CD4-positive, alpha-beta T cell (primary cell): ENCODE data around the gene CSNK1A1L. TPM values are rescaled to one million over a fixed set of nuclear protein-coding genes. Genes with fewer than 3 reads are reported as not detected.

ENCODE experiments used
- ATAC-seq: fragments of 200-7000 bp; cut with Tn5 transposase; one replicate; pipeline ENCODE4 v1.10.0; 2022; ENCODE audit warnings: mild to moderate bottlenecking; ENCODE audit not compliant: poor library complexity
- CTCF ChIA-PET: fragments of 350-600 bp; sonication (Branson Sonifier 250); formaldehyde crosslinking; loops from one replicate; lab custom pipeline; 2021; ENCODE audit warnings: antibody characterized with exemption, inconsistent platforms; lab: Charles Lee
- POLR2A ChIA-PET: fragments of 350-600 bp; sonication (Branson Sonifier 250); formaldehyde crosslinking; loops from one replicate; lab custom pipeline; 2021; ENCODE audit warnings: antibody characterized with exemption, inconsistent platforms; lab: Charles Lee
- DNase-seq, 14 experiments: peaks; one replicate each; pipeline ENCODE4 v3.0.0-alpha.2; 2013 to 2020; ENCODE audit warnings: mixed read lengths in 2 of 14
- H3K27ac ChIP-seq, 2 donors: one replicate each; pipeline versions ENCODE4 v1.5.1 to v1.7.0; 2013; ENCODE audit warnings: low read length in 2 of 2, low read depth in 1 of 2, mild to moderate bottlenecking in 1 of 2
- H3K27me3 ChIP-seq, 2 experiments: 1 replicate in 1 of 2; 2 replicates in 1 of 2; pipeline versions ENCODE4 v1.6.1 to v1.7.0; 2013; ENCODE audit warnings: low read length in 2 of 2, control low read depth in 1 of 2, mild to moderate bottlenecking in 1 of 2, moderate library complexity in 1 of 2; ENCODE audit not compliant: insufficient read depth in 2 of 2, control insufficient read depth in 1 of 2
- H3K36me3 ChIP-seq: one replicate; pipeline ENCODE4 v1.6.1; 2013; ENCODE audit warnings: low read length, control low read depth; ENCODE audit not compliant: insufficient read depth
- H3K4me1 ChIP-seq: one replicate; pipeline ENCODE4 v1.6.1; 2013; ENCODE audit warnings: low read length, control low read depth; ENCODE audit not compliant: insufficient read depth
- H3K4me3 ChIP-seq: one replicate; pipeline ENCODE4 v1.5.1; 2013; ENCODE audit warnings: mild to moderate bottlenecking, low read length, moderate library complexity
- H3K9me3 ChIP-seq, 2 experiments: 1 replicate in 1 of 2; 2 replicates in 1 of 2; pipeline versions ENCODE4 v1.6.1 to v1.7.0; 2013; ENCODE audit warnings: low read length in 2 of 2, mild to moderate bottlenecking in 2 of 2, control low read depth in 1 of 2, moderate library complexity in 1 of 2; ENCODE audit not compliant: control insufficient read depth in 1 of 2, insufficient read depth in 1 of 2
- H3K27ac Mint-ChIP-seq: one replicate; pipeline ENCODE4 v1.8.0; 2020; ENCODE audit warnings: mixed read lengths
- H3K27me3 Mint-ChIP-seq: one replicate; pipeline ENCODE4 v1.8.0; 2021; ENCODE audit warnings: mixed read lengths
- H3K36me3 Mint-ChIP-seq: one replicate; pipeline ENCODE4 v1.8.0; 2021; ENCODE audit warnings: low read depth, mixed read lengths
- H3K4me1 Mint-ChIP-seq: one replicate; pipeline ENCODE4 v1.8.0; 2021; ENCODE audit warnings: low read depth, mixed read lengths
- H3K4me3 Mint-ChIP-seq: one replicate; pipeline ENCODE4 v1.8.0; 2020; ENCODE audit warnings: mild to moderate bottlenecking, mixed read lengths
- H3K9me3 Mint-ChIP-seq: one replicate; pipeline ENCODE4 v1.8.0; 2020; ENCODE audit warnings: mixed read lengths
- intact Hi-C, 2 experiments: fragments of 100-400 bp; cut with DNase I in 1 of 2; cut with micrococcal nuclease in 1 of 2; formaldehyde crosslinking; loops; one replicate each; pipeline versions ENCODE4 v1.15.1 to v1.9.0; 2023 to 2025; cut with DNase I, micrococcal nuclease
- total RNA-seq, 174 experiments: library from RNA in 2 of 174; stranded (reverse) in 2 of 174; gene quantifications; one replicate each; pipeline ENCODE4 v1.2.3 and lab custom pipeline; 2021 to 2026
- TF ChIP-seq, protein P1 (sequence below): fragments of 200-600 bp; IDR thresholded peaks from one replicate; pipeline ENCODE4 v1.8.0; 2022; ENCODE audit warnings: antibody characterized with exemption, mild to moderate bottlenecking

CSNK1A1L gene
- total RNA-seq, 2 experiments from 2014 or later: not detected

DNA sequence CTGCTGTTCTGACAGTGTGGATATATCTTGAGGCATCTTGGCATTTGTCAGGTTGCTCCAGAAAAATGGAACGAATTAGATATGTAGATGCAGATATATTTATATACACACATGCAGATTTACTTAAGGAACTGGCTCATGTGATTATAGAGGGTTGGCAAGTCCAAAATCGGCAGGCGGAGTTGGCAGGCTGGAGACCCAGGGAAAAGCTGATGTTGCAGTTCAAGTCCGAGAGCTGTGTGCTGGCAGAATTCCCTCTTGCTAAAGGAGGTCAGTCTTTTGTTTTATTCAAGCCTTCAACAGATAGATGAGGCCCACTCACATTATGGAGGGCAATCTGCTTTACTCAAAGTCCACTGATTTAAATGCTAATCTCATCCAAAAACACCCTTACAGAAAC, 24.4 kb upstream of the CSNK1A1L start:
- Histone ChIP-seq H3K27ac (no peak overlapping the region), H3K4me3 (no peak overlapping the region), H3K36me3 (no peaks in the 10 kb centered on the region), H3K4me1 (no peaks in the 10 kb centered on the region), H3K27me3 (no peaks in the 10 kb centered on the region), H3K9me3 (no peaks in the 10 kb centered on the region)
- Mint-ChIP-seq H3K4me3 (no peak overlapping the region), H3K9me3 (no peaks in the 10 kb centered on the region), H3K36me3 (no peaks in the 10 kb centered on the region), H3K4me1 (no peaks in the 10 kb centered on the region), H3K27me3 (peaks cover 4% of the 10 kb centered on the region), H3K27ac (no peak overlapping the region)
- no peak for ATAC-seq
- intact Hi-C loops: no loop called here
- CTCF ChIA-PET: no interaction called here
- no peak for DNase-seq
- TF ChIP-seq, protein P1, sequence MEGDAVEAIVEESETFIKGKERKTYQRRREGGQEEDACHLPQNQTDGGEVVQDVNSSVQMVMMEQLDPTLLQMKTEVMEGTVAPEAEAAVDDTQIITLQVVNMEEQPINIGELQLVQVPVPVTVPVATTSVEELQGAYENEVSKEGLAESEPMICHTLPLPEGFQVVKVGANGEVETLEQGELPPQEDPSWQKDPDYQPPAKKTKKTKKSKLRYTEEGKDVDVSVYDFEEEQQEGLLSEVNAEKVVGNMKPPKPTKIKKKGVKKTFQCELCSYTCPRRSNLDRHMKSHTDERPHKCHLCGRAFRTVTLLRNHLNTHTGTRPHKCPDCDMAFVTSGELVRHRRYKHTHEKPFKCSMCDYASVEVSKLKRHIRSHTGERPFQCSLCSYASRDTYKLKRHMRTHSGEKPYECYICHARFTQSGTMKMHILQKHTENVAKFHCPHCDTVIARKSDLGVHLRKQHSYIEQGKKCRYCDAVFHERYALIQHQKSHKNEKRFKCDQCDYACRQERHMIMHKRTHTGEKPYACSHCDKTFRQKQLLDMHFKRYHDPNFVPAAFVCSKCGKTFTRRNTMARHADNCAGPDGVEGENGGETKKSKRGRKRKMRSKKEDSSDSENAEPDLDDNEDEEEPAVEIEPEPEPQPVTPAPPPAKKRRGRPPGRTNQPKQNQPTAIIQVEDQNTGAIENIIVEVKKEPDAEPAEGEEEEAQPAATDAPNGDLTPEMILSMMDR: no peak
- POLR2A ChIA-PET: no interaction called here

DNA sequence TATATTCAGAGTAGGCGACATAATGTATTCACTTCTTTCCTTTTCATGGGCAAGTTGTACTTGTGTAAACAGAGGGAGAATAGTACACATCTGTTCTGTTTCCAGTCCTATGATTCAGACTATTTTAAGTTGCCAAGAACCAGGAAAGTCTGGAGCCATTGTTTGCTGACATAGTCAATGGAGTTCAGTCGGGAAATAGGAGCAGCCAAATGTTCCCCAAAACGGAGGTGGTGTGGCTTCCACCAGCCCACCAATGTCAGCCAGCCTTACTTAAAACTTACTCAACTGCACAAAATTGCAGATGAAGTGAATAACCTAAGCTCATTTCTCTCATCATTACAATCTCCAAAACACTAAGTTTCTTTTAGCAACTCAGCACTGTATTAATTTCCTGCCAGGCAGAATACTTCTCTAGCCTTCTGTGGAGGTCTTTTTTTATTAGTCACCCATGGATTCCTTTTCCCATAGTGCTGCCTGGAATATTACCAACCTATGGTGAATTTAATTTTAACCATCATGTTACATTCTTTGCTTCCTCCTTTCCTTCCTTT, 22.3 kb upstream of the CSNK1A1L start:
- ATAC-seq: no peak

DNA sequence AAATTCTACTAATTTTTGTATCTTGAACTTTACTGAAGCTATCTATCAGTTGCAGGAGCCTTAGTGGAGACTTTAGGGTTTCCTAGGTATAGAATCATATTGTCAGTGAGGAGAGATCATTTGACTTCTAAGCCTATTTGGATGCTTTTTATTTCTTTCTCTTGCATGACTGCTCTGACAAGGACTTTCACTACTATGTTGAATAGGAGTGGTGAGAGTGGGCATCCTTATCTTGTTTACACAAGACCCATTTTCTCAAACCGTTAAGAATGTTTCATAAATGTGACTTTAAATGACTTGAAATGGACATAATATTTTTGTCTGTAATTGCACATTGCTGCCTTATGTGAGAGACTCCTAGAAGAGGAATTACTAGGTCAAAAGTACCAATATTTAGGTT, 17.9 kb upstream of the CSNK1A1L start:
- no peak for ATAC-seq
- H3K9me3 ChIP-seq: no peaks in the 10 kb centered on the region
- no peak overlapping the region for H3K27ac Mint-ChIP-seq
- H3K36me3 ChIP-seq: no peaks in the 10 kb centered on the region
- no peaks in the 10 kb centered on the region for H3K27me3 ChIP-seq
- no peak for DNase-seq
- no peaks in the 10 kb centered on the region for H3K36me3 Mint-ChIP-seq
- H3K4me3 ChIP-seq: no peak overlapping the region
- TF ChIP-seq, protein P1: no peak
- ChIA-PET POLR2A (no interaction called here), CTCF (no interaction called here)
- H3K4me3 Mint-ChIP-seq: no peak overlapping the region
- no peak overlapping the region for H3K27ac ChIP-seq
- peaks cover 14% of the 10 kb centered on the region for H3K27me3 Mint-ChIP-seq
- no peaks in the 10 kb centered on the region for H3K4me1 ChIP-seq
- intact Hi-C loops: no loop called here
- no peaks in the 10 kb centered on the region for H3K4me1 Mint-ChIP-seq
- no peaks in the 10 kb centered on the region for H3K9me3 Mint-ChIP-seq

More for the DNA sequence above, 22.3 kb upstream of the CSNK1A1L start:
- no peaks in the 10 kb centered on the region for H3K4me1 ChIP-seq
- H3K36me3 Mint-ChIP-seq: no peaks in the 10 kb centered on the region
- no peaks in the 10 kb centered on the region for H3K9me3 Mint-ChIP-seq
- H3K27ac ChIP-seq: no peak overlapping the region
- no peaks in the 10 kb centered on the region for H3K4me1 Mint-ChIP-seq
- POLR2A ChIA-PET: no interaction called here
- CTCF ChIA-PET: no interaction called here
- no peaks in the 10 kb centered on the region for H3K9me3 ChIP-seq
- no peak overlapping the region for H3K27ac Mint-ChIP-seq
- H3K36me3 ChIP-seq: no peaks in the 10 kb centered on the region
- no peaks in the 10 kb centered on the region for H3K27me3 ChIP-seq
- H3K4me3 Mint-ChIP-seq: no peak overlapping the region
- H3K4me3 ChIP-seq: no peak overlapping the region
- no peak for DNase-seq
- H3K27me3 Mint-ChIP-seq: peaks cover 12% of the 10 kb centered on the region
- TF ChIP-seq, protein P1: no peak
- intact Hi-C loops: no loop called here
